OCI-LY1 (cell line): ENCODE measurements around the gene TRIM27.

Experiments
- EZH2 ChIP-seq: fragments of 200-600 bp; sonication (generic), shearing (Covaris generic); IDR thresholded peaks from 2 replicates; pipeline ENCODE4 v1.8.0; 2017; ENCODE audit warnings: borderline replicate concordance, mixed run types, mild to moderate bottlenecking, antibody characterized with exemption, low read length, moderate library complexity, mixed read lengths
- TF ChIP-seq, protein P1 (sequence below): fragments of 200-600 bp; sonication (generic), shearing (Covaris generic); IDR thresholded peaks from 2 replicates; pipeline ENCODE4 v1.5.1; 2017; ENCODE audit warnings: mild to moderate bottlenecking, antibody characterized with exemption, low read length, moderate library complexity, mixed read lengths

DNA sequence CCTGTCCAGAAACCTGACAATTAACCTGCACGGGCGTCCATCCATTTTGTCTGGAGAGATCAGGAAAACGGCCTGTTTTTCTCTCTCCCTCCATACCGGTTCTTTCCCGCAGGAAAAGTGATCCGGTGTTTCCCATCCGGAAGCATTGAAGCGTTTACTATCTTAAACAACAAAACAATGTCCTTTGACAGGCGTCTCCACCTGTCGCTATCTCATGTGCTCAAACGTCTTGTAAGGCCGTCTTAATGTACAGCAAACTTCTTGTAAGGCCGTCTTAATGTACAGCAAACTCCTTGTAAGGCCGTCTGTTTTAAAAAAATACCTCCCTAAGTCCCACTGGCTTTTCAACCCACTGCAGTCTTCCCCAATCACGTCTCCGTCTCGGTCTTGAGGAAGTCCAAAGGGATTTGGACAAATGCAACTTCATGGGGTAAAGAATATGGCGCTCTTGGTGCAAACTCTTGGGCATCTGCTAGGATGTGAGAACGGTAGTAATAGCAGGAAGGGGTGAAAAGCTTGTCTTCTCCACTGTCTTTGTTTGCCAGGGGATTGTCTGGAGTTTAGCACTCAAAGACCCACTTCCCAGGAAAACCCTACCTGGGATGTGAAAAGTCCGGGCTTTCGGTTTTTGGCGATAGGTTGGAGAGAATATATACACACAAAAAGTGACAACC is 29.9 kb upstream of the TRIM27 start:
- TF ChIP-seq, protein P1, sequence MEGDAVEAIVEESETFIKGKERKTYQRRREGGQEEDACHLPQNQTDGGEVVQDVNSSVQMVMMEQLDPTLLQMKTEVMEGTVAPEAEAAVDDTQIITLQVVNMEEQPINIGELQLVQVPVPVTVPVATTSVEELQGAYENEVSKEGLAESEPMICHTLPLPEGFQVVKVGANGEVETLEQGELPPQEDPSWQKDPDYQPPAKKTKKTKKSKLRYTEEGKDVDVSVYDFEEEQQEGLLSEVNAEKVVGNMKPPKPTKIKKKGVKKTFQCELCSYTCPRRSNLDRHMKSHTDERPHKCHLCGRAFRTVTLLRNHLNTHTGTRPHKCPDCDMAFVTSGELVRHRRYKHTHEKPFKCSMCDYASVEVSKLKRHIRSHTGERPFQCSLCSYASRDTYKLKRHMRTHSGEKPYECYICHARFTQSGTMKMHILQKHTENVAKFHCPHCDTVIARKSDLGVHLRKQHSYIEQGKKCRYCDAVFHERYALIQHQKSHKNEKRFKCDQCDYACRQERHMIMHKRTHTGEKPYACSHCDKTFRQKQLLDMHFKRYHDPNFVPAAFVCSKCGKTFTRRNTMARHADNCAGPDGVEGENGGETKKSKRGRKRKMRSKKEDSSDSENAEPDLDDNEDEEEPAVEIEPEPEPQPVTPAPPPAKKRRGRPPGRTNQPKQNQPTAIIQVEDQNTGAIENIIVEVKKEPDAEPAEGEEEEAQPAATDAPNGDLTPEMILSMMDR, result no peak
- no peak for TF ChIP-seq EZH2
